Body of pancreas (tissue), 4 donors: ENCODE results near the gene DAB1. TPM values are rescaled to one million over a fixed set of nuclear protein-coding genes. Genes with fewer than 3 reads are reported as not detected.

Source experiments
- ATAC-seq: fragments of 150-250 bp; one replicate; pipeline ENCODE4 v1.9.1; 2016
- DNase-seq, 4 donors: peaks; one replicate each; pipeline ENCODE4 v3.0.0-alpha.2; 2019
- H3K27ac ChIP-seq, 4 donors: fragments of 200-600 bp; sonication (generic); 1 replicate in 3 of 4; 2 replicates in 1 of 4; pipeline versions ENCODE4 v1.5.1 to v1.6.1; 2016 to 2019; ENCODE audit warnings: mild to moderate bottlenecking in 1 of 4, mixed read lengths in 1 of 4, moderate library complexity in 1 of 4
- H3K27me3 ChIP-seq, 2 donors: fragments of 200-600 bp; sonication (generic); one replicate each; pipeline ENCODE4 v1.6.0; 2016; ENCODE audit warnings: mild to moderate bottlenecking in 1 of 2
- H3K36me3 ChIP-seq, 2 donors: fragments of 200-600 bp; sonication (generic); replicated peaks in 1 of 2; 2 replicates each; pipeline ENCODE4 v1.5.1; 2016; ENCODE audit warnings: low read depth in 2 of 2; ENCODE audit not compliant: insufficient read depth in 1 of 2
- H3K4me1 ChIP-seq: fragments of 200-600 bp; sonication (generic); one replicate; pipeline ENCODE4 v1.6.0; 2016
- H3K4me3 ChIP-seq, 2 donors: fragments of 200-600 bp; sonication (generic); 1 replicate in 1 of 2; 2 replicates in 1 of 2; pipeline ENCODE4 v1.5.1; 2016 to 2019
- H3K9me3 ChIP-seq, 3 donors: fragments of 200-600 bp; sonication (generic); 1 replicate in 2 of 3; 2 replicates in 1 of 3; pipeline ENCODE4 v1.5.1; 2016
- CTCF ChIP-seq, 7 experiments: fragments of 450-650 bp in 4 of 7; fragments of 200-600 bp in 3 of 7; sonication (generic) in 3 of 7; IDR thresholded peaks; one replicate each; pipeline ENCODE4 v1.5.1; 2016 to 2019; ENCODE audit warnings: antibody characterized with exemption in 7 of 7
- POLR2A ChIP-seq, 3 donors: fragments of 450-650 bp; IDR thresholded peaks; one replicate each; pipeline ENCODE4 v1.6.1; 2016; ENCODE audit warnings: antibody characterized with exemption in 3 of 3, mild to moderate bottlenecking in 2 of 3
- WGBS, 2 donors: methylation state at CpG; one replicate each; pipeline ENCODE4 v1.1.5; 2017; 5-methylcytosine and 5-hydroxymethylcytosine counted together
- intact Hi-C: fragments of 100-400 bp; cut with DNase I; formaldehyde crosslinking; loops from one replicate; pipeline ENCODE4 v1.15.1; 2023
- total RNA-seq, 2 donors: library from RNA; depleted of rRNA; stranded (reverse); fragments of >200 nt; gene quantifications; one replicate each; pipeline ENCODE4 v1.1.0, GENCODE V29; 2016

DAB1 gene
- total RNA-seq, 2 donors from 2014 or later, result under 0.01 TPM; not detected in 1

- DNase-seq (no peak), ATAC-seq (no peak)
- Histone ChIP-seq H3K9me3 (no peaks in the 10 kb centered on the region), H3K4me1 (no peaks in the 10 kb centered on the region), H3K27me3 (no peaks in the 10 kb centered on the region), H3K4me3 (no peak overlapping the region), H3K27ac (no peak overlapping the region), H3K36me3 (no peaks in the 10 kb centered on the region)
- WGBS, 2 donors, result 63 to 77% methylated on average over 6 of the region's 6 CpGs
- intact Hi-C loops, result no loop called here
- no peak for TF ChIP-seq POLR2A (IDR thresholded peaks at IDR 0.05)
- TF ChIP-seq CTCF (IDR thresholded peaks at IDR 0.05), result no peak
Measured at GRCh38 chr1:57393058-57393584, 30.7 kb downstream of the DAB1 start.

GRCh38 chr1:57385336-57385735 lies 38.5 kb downstream of the DAB1 start:
- no peak for TF ChIP-seq POLR2A (IDR thresholded peaks at IDR 0.05)
- no peak for TF ChIP-seq CTCF (IDR thresholded peaks at IDR 0.05)
- Histone ChIP-seq H3K9me3 (no peaks in the 10 kb centered on the region), H3K4me1 (no peaks in the 10 kb centered on the region), H3K27me3 (no peaks in the 10 kb centered on the region), H3K4me3 (no peak overlapping the region), H3K36me3 (no peaks in the 10 kb centered on the region), H3K27ac (no peak overlapping the region)
- intact Hi-C loops, result no loop called here
- DNase-seq (no peak), ATAC-seq (no peak)
- WGBS, 2 donors, result 42 to 72% methylated on average over 1 of the region's 1 CpG

- ATAC-seq, result no peak
Measured at GRCh38 chr1:57384901-57385300, 39.0 kb downstream of the DAB1 start.

GRCh38 chr1:57384284-57384683 lies 39.6 kb downstream of the DAB1 start:
- H3K4me3 ChIP-seq, result no peak overlapping the region
- no peaks in the 10 kb centered on the region for H3K4me1 ChIP-seq
- 77 to 80% methylated on average over 4 of the region's 4 CpGs for WGBS, 2 donors
- no peaks in the 10 kb centered on the region for H3K27me3 ChIP-seq
- intact Hi-C loops, result no loop called here
- TF ChIP-seq POLR2A (IDR thresholded peaks at IDR 0.05), result no peak
- TF ChIP-seq CTCF (IDR thresholded peaks at IDR 0.05), result no peak
- no peak overlapping the region for H3K27ac ChIP-seq
- no peaks in the 10 kb centered on the region for H3K36me3 ChIP-seq
- DNase-seq (no peak), ATAC-seq (no peak)
- H3K9me3 ChIP-seq, result no peaks in the 10 kb centered on the region

More at GRCh38 chr1:57384901-57385300, 39.0 kb downstream of the DAB1 start:
- Histone ChIP-seq H3K27ac (no peak overlapping the region), H3K4me1 (no peaks in the 10 kb centered on the region), H3K36me3 (no peaks in the 10 kb centered on the region), H3K4me3 (no peak overlapping the region), H3K27me3 (no peaks in the 10 kb centered on the region), H3K9me3 (no peaks in the 10 kb centered on the region)
- TF ChIP-seq CTCF (IDR thresholded peaks at IDR 0.05), result no peak
- TF ChIP-seq POLR2A (IDR thresholded peaks at IDR 0.05), result no peak
- no peak for DNase-seq
- WGBS, 2 donors, result 61 to 78% methylated on average over 1 of the region's 1 CpG
- intact Hi-C loops, result no loop called here

- TF ChIP-seq CTCF (IDR thresholded peaks at IDR 0.05) (no peak), POLR2A (IDR thresholded peaks at IDR 0.05) (no peak)
- 24 to 25% methylated on average over 2 of the region's 2 CpGs for WGBS, 2 donors
- intact Hi-C loops, result no loop called here
Measured at GRCh38 chr1:57381871-57382270, 42.0 kb downstream of the DAB1 start.

More at GRCh38 chr1:57381871-57382270, 42.0 kb downstream of the DAB1 start:
- ATAC-seq (no peak), DNase-seq (no peak)
- Histone ChIP-seq H3K27ac (no peak overlapping the region), H3K4me1 (no peaks in the 10 kb centered on the region), H3K4me3 (no peak overlapping the region), H3K9me3 (no peaks in the 10 kb centered on the region), H3K27me3 (no peaks in the 10 kb centered on the region), H3K36me3 (no peaks in the 10 kb centered on the region)
